Kidney glomerular epithelial cell (primary cell): ENCODE results near the gene SLC48A1.
"Not testable (repeated sequence)": the region's sequence is repeated elsewhere in the genome, so short reads cannot be mapped to it uniquely, and the experiment has no call there.

Experiments used
- DNase-seq: peaks from one replicate; lab custom pipeline; 2025; lab: John Stamatoyannopoulos, UW

SLC48A1 gene

GRCh38 chr12:47791351-47791746 is 18.3 kb downstream of the SLC48A1 start:
- no peak for DNase-seq

- no peak for DNase-seq
Observed at GRCh38 chr12:47791874-47792273, 18.8 kb downstream of the SLC48A1 start.

- DNase-seq, result no peak
Observed at GRCh38 chr12:47793015-47793681, 20.1 kb downstream of the SLC48A1 start.

- DNase-seq, result no peak
Observed at GRCh38 chr12:47794679-47795078, 21.6 kb downstream of the SLC48A1 start.

- no peak for DNase-seq
Observed at GRCh38 chr12:47795121-47795813, 22.2 kb downstream of the SLC48A1 start.

GRCh38 chr12:47795814-47796411 is 22.9 kb downstream of the SLC48A1 start:
- no peak for DNase-seq

GRCh38 chr12:47797441-47797840 is 24.4 kb downstream of the SLC48A1 start:
- DNase-seq, result no peak

GRCh38 chr12:47798382-47798948 is 25.4 kb downstream of the SLC48A1 start:
- DNase-seq, result no peak

GRCh38 chr12:47799357-47799955 is 26.4 kb downstream of the SLC48A1 start:
- no peak for DNase-seq

- DNase-seq, result no peak
Observed at GRCh38 chr12:47800582-47800981, 27.5 kb downstream of the SLC48A1 start.

GRCh38 chr12:47801170-47801903 is 28.3 kb downstream of the SLC48A1 start:
- peak; percentile 32 for DNase-seq

- no peak for DNase-seq
Observed at GRCh38 chr12:47801904-47802246, 28.8 kb downstream of the SLC48A1 start.

GRCh38 chr12:47802312-47802711 is 29.3 kb downstream of the SLC48A1 start:
- no peak for DNase-seq

GRCh38 chr12:47803191-47803875 is 30.3 kb downstream of the SLC48A1 start:
- no peak for DNase-seq

- DNase-seq, result no peak
Observed at GRCh38 chr12:47804171-47804570, 31.1 kb downstream of the SLC48A1 start.

- DNase-seq, result no peak
Observed at GRCh38 chr12:47805417-47805816, 32.4 kb downstream of the SLC48A1 start.

GRCh38 chr12:47807338-47807737 is 34.3 kb downstream of the SLC48A1 start:
- DNase-seq, result no peak

GRCh38 chr12:47808050-47808449 is 35.0 kb downstream of the SLC48A1 start:
- no peak for DNase-seq

- no peak for DNase-seq
Observed at GRCh38 chr12:47808574-47809365, 35.7 kb downstream of the SLC48A1 start.

- DNase-seq, result not testable (repeated sequence)
Observed at GRCh38 chr12:47809518-47809917, 36.5 kb downstream of the SLC48A1 start.

- no peak for DNase-seq
Observed at GRCh38 chr12:47811072-47811396, 38.0 kb downstream of the SLC48A1 start.
